HepG2 (cell line): ENCODE measurements around the gene HOXD4. TPM values are rescaled to one million over a fixed set of nuclear protein-coding genes. Genes with fewer than 3 reads are reported as not detected.

Experiments used
- ATAC-seq: fragments of 200-7000 bp; cut with Tn5 transposase; 3 replicates; pipeline ENCODE4 v1.9.1; 2020; ENCODE audit warnings: mild to moderate bottlenecking, moderate library complexity
- BruUV-seq: library from RNA; stranded (reverse); fragments of 400-500 nt; replicated peaks from 2 replicates; lab custom pipeline; 2021; lab: Mats Ljungman, UMichigan
- CTCF ChIA-PET: fragments of 300-600 bp; formaldehyde crosslinking; extraction: SDS; loops from one replicate; lab custom pipeline; 2021; ENCODE audit warnings: low total read pairs, inconsistent platforms, low intra/inter-chr PET ratio; lab: Yijun Ruan, JAX
- POLR2A ChIA-PET: fragments of 350-600 bp; sonication (Branson Sonifier 250); formaldehyde crosslinking; loops from one replicate; lab custom pipeline; 2020; ENCODE audit warnings: antibody characterized with exemption, inconsistent platforms; lab: Yijun Ruan, JAX
- DNase-seq: peaks from one replicate; pipeline ENCODE4 v3.0.0-alpha.2; 2015; ENCODE audit warnings: low spot score
- FAIRE-seq: peaks from 3 replicates; lab custom pipeline; 2011; peaks lifted over from hg19 to GRCh38; lab: Jason Lieb, UNC
- H2AFZ ChIP-seq: one replicate; pipeline ENCODE4 v1.6.1; 2011; ENCODE audit warnings: low read length, inconsistent platforms
- H3K27ac ChIP-seq: fragments of 300-600 bp; 3 replicates; pipeline ENCODE4 v1.8.0; 2011; ENCODE audit warnings: mixed run types, mild to moderate bottlenecking, mixed read lengths, low read length, inconsistent platforms; ENCODE audit not compliant: insufficient read depth; ENCODE audit errors: extremely low read length
- H3K27me3 ChIP-seq, 2 experiments: fragments of 200-600 bp in 1 of 2; 2 replicates in 1 of 2; 3 replicates in 1 of 2; pipeline versions ENCODE4 v1.6.0 to v1.8.0; 2011; ENCODE audit warnings: low read length in 2 of 2, mild to moderate bottlenecking in 2 of 2, moderate library complexity in 2 of 2, inconsistent platforms in 1 of 2; ENCODE audit not compliant: insufficient read depth in 2 of 2, control insufficient read depth in 1 of 2
- H3K36me3 ChIP-seq, 2 experiments: fragments of 200-600 bp in 1 of 2; replicated peaks in 1 of 2; 2 replicates in 1 of 2; 3 replicates in 1 of 2; pipeline versions ENCODE4 v1.5.1 to v1.8.0; 2011; ENCODE audit warnings: low read length in 2 of 2, inconsistent platforms in 1 of 2; ENCODE audit not compliant: insufficient read depth in 2 of 2, control insufficient read depth in 1 of 2
- H3K4me1 ChIP-seq: 2 replicates; pipeline ENCODE4 v1.5.1; 2012; ENCODE audit warnings: low read length, inconsistent platforms; ENCODE audit not compliant: insufficient read depth
- H3K4me2 ChIP-seq: 2 replicates; pipeline ENCODE4 v1.6.0; 2011; ENCODE audit warnings: low read depth, low read length, inconsistent platforms
- H3K4me3 ChIP-seq, 3 experiments: fragments of 200-600 bp in 1 of 3; sonication (generic), shearing (Covaris generic) in 1 of 3; replicated peaks in 1 of 3; 2 replicates each; pipeline ENCODE4 v1.5.1; 2011 to 2016; ENCODE audit warnings: low read length in 3 of 3, inconsistent platforms in 2 of 3, low read depth in 2 of 3, mild to moderate bottlenecking in 2 of 3, control low read depth in 1 of 3, mixed read lengths in 1 of 3; ENCODE audit not compliant: insufficient read depth in 1 of 3
- H3K79me2 ChIP-seq: one replicate; pipeline ENCODE4 v1.6.1; 2011; ENCODE audit warnings: low read length, inconsistent platforms; ENCODE audit not compliant: insufficient read depth
- H3K9ac ChIP-seq: 2 replicates; pipeline ENCODE4 v1.6.0; 2011; ENCODE audit warnings: mild to moderate bottlenecking, low read depth, low read length, inconsistent platforms; ENCODE audit not compliant: insufficient read depth
- H3K9me3 ChIP-seq: 2 replicates; pipeline ENCODE4 v1.5.1; 2012; ENCODE audit warnings: mild to moderate bottlenecking, low read length
- H4K20me1 ChIP-seq: 2 replicates; pipeline ENCODE4 v1.6.0; 2011; ENCODE audit warnings: inconsistent platforms, mild to moderate bottlenecking, low read length, moderate library complexity; ENCODE audit not compliant: insufficient read depth
- EED ChIP-seq: sonication (generic); formaldehyde crosslinking; IDR thresholded peaks from 2 replicates; pipeline ENCODE4 v1.5.0; 2020; ENCODE audit warnings: mild to moderate bottlenecking, missing genetic modification reagents
- ETV6 ChIP-seq: sonication (generic); formaldehyde crosslinking; conservative IDR thresholded peaks from 2 replicates; pipeline ENCODE4 v1.4.0; 2020; ENCODE audit warnings: missing genetic modification reagents
- GZF1 ChIP-seq: sonication (generic); formaldehyde crosslinking; IDR thresholded peaks from 2 replicates; pipeline ENCODE4 v1.5.1; 2020; ENCODE audit warnings: mild to moderate bottlenecking, missing genetic modification reagents
- NR2F6 ChIP-seq, 2 experiments: IDR thresholded peaks; 2 replicates each; pipeline ENCODE4 v1.6.1; 2016; ENCODE audit warnings: antibody characterized with exemption in 1 of 2, mild to moderate bottlenecking in 1 of 2
- RAD21 ChIP-seq: fragments of 450-650 bp; formaldehyde crosslinking; IDR thresholded peaks from 2 replicates; pipeline ENCODE4 v1.5.0; 2020; ENCODE audit warnings: mild to moderate bottlenecking
- RXRB ChIP-seq: IDR thresholded peaks from 2 replicates; pipeline ENCODE4 v1.6.1; 2016; ENCODE audit warnings: borderline replicate concordance, missing genetic modification reagents, missing compliant biosample characterization
- SETDB1 ChIP-seq: sonication (generic); formaldehyde crosslinking; IDR thresholded peaks from 2 replicates; pipeline ENCODE4 v1.5.1; 2020; ENCODE audit warnings: missing genetic modification reagents, mild to moderate bottlenecking, borderline replicate concordance
- ZBTB38 ChIP-seq: sonication (generic); formaldehyde crosslinking; IDR thresholded peaks from 2 replicates; pipeline ENCODE4 v1.5.1; 2020; ENCODE audit warnings: mild to moderate bottlenecking, missing genetic modification reagents
- ZFYVE20 ChIP-seq: sonication (generic); formaldehyde crosslinking; IDR thresholded peaks from 2 replicates; pipeline ENCODE4 v1.8.0; 2023; ENCODE audit warnings: low read depth, mild to moderate bottlenecking, moderate library complexity, missing genetic modification reagents, borderline replicate concordance
- ZIK1 ChIP-seq: sonication (generic); formaldehyde crosslinking; IDR thresholded peaks from 2 replicates; pipeline ENCODE4 v1.5.0; 2020; ENCODE audit warnings: mild to moderate bottlenecking, low read depth, missing genetic modification reagents, borderline replicate concordance
- ZNF333 ChIP-seq: sonication (generic); formaldehyde crosslinking; IDR thresholded peaks from 2 replicates; pipeline ENCODE4 v1.4.0; 2020; ENCODE audit warnings: mild to moderate bottlenecking, missing genetic modification reagents, borderline replicate concordance
- ZNF577 ChIP-seq: sonication (generic); formaldehyde crosslinking; IDR thresholded peaks from 2 replicates; pipeline ENCODE4 v1.4.0; 2020; ENCODE audit warnings: mild to moderate bottlenecking, low read depth, missing genetic modification reagents, borderline replicate concordance
- ZNF788 ChIP-seq: sonication (generic); formaldehyde crosslinking; IDR thresholded peaks from 2 replicates; pipeline ENCODE4 v1.5.0; 2020; ENCODE audit warnings: mild to moderate bottlenecking, missing genetic modification reagents, borderline replicate concordance
- ZNF816 ChIP-seq: sonication (generic); formaldehyde crosslinking; IDR thresholded peaks from 2 replicates; pipeline ENCODE4 v1.8.0; 2022; ENCODE audit warnings: missing genetic modification reagents, mild to moderate bottlenecking, borderline replicate concordance
- ZNF839 ChIP-seq: sonication (generic); formaldehyde crosslinking; IDR thresholded peaks from 2 replicates; pipeline ENCODE4 v1.4.0; 2020; ENCODE audit warnings: missing genetic modification reagents, mild to moderate bottlenecking, borderline replicate concordance
- ZNF883 ChIP-seq: sonication (generic); formaldehyde crosslinking; IDR thresholded peaks from 2 replicates; pipeline ENCODE4 v1.5.1; 2020; ENCODE audit warnings: mild to moderate bottlenecking, missing genetic modification reagents; ENCODE audit errors: not compliant biosample characterization
- ZNF891 ChIP-seq: sonication (generic); formaldehyde crosslinking; IDR thresholded peaks from 2 replicates; pipeline ENCODE4 v1.5.0; 2020; ENCODE audit warnings: mild to moderate bottlenecking, missing genetic modification reagents
- WGBS: methylation state at CpG from one replicate; pipeline ENCODE4 v1.1.6; 2017; ENCODE audit warnings: low lambda C conversion rate; 5-methylcytosine and 5-hydroxymethylcytosine counted together
- in situ Hi-C: cut with HindIII; loops from 2 replicates; pipeline ENCODE4 v1.10.0; 2017; ENCODE audit warnings: low pct_unique_long_range_greater_than_20kb; ENCODE audit not compliant: extremely low pct_ligation_motif_present
- intact Hi-C: fragments of 100-400 bp; cut with micrococcal nuclease; formaldehyde crosslinking; loops from one replicate; pipeline ENCODE4 v1.10.0; 2022; ENCODE audit not compliant: unreplicated experiment
- polyA plus RNA-seq, 8 experiments: library from polyadenylated mRNA; depleted of rRNA in 3 of 8; stranded (reverse) in 7 of 8; unstranded in 1 of 8; fragments of >200 nt; fragmentation: Illumina TruSeq in 4 of 8; extraction: Trizol in 4 of 8; gene quantifications; 2 replicates each; pipeline versions ENCODE4 v1.2.1 to v1.2.3, GENCODE V29; 2011 to 2016; ENCODE audit warnings: low read depth in 4 of 8, missing spikeins in 1 of 8, mixed read lengths in 1 of 8; ENCODE audit not compliant: insufficient read depth in 1 of 8
- total RNA-seq, 5 experiments: library from RNA; depleted of rRNA; stranded (reverse); fragments of >200 nt; fragmentation: Illumina TruSeq; extraction: Trizol; gene quantifications; 2 replicates each; pipeline ENCODE4 v1.2.3, GENCODE V29; 2016; ENCODE audit warnings: low read depth in 1 of 5
- TF ChIP-seq, protein P1 (sequence below): sonication (generic); formaldehyde crosslinking; IDR thresholded peaks from 2 replicates; pipeline ENCODE4 v1.5.0; 2020; ENCODE audit warnings: mild to moderate bottlenecking, missing genetic modification reagents, borderline replicate concordance

Gene HOXD4
- total and polyA plus RNA-seq, 2 of the 13 experiments (the other 11 are each of a cell fraction or from before 2014, with no cell fraction given): not detected

DNA sequence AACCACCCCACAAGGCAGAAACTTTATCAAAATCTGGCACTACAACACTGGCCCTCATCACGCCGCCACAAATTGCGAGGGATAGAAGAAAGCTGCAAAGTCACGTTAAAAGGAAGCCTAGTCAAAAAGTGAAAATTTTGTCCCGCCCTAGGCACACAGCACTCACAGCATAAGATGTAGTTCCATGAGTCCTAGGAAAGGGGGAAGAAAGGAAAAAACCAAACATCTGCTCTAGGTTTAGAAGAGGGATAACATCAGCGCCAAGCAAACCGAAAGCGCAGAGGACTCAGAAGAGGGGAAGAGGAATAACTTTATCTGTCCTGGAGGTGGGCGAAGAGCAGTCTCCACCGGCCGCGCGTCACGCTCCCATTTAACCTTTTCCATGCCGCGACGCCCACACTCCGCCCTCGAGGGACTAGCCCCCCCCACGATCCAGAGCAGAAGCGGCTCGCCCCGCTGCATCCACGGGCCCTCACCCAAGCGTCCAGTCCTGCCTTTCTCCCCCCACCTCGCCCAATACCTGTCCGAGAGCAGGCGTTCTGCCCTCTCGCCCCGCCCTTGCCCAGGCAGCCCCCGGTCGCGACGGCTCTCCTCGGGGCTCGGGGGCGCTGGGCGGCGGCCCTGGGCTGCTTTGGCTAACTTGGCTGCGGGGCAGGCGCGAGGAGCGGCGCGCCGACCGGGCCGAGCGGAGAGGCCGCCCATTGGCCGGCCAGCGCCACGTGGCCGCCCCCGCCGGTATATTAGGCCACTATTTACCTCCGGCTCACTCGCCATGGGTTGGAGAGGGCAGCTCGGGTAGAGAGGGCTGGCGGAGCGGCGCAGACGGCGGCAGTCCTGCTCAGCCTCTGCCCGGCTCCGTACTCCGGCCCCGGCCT, 36.8 kb downstream of the HOXD4 start, which contains the start of gene HOXD1 (continued):
- TF ChIP-seq, protein P1, sequence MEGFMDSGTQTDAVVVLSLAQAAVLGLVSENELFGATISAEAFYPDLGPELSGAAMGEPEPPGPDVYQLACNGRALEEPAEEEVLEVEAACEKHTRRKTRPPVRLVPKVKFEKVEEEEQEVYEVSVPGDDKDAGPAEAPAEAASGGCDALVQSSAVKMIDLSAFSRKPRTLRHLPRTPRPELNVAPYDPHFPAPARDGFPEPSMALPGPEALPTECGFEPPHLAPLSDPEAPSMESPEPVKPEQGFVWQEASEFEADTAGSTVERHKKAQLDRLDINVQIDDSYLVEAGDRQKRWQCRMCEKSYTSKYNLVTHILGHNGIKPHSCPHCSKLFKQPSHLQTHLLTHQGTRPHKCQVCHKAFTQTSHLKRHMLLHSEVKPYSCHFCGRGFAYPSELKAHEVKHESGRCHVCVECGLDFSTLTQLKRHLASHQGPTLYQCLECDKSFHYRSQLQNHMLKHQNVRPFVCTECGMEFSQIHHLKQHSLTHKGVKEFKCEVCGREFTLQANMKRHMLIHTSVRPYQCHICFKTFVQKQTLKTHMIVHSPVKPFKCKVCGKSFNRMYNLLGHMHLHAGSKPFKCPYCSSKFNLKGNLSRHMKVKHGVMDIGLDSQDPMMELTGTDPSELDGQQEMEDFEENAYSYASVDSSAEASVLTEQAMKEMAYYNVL (CRISPR knock-in tag): peak; percentile 77
- no peak for TF ChIP-seq NR2F6 (IDR thresholded peaks at IDR 0.05)
- TF ChIP-seq NR2F6 (CRISPR knock-in tag; IDR thresholded peaks at IDR 0.05): no peak
- no peak for TF ChIP-seq ZNF333 (CRISPR knock-in tag)
- TF ChIP-seq ZNF816: 0 out of 2 replicates have a peak, but pooled peaks have one; percentile 64
- TF ChIP-seq, all 625 proteins: peak for 214

DNA sequence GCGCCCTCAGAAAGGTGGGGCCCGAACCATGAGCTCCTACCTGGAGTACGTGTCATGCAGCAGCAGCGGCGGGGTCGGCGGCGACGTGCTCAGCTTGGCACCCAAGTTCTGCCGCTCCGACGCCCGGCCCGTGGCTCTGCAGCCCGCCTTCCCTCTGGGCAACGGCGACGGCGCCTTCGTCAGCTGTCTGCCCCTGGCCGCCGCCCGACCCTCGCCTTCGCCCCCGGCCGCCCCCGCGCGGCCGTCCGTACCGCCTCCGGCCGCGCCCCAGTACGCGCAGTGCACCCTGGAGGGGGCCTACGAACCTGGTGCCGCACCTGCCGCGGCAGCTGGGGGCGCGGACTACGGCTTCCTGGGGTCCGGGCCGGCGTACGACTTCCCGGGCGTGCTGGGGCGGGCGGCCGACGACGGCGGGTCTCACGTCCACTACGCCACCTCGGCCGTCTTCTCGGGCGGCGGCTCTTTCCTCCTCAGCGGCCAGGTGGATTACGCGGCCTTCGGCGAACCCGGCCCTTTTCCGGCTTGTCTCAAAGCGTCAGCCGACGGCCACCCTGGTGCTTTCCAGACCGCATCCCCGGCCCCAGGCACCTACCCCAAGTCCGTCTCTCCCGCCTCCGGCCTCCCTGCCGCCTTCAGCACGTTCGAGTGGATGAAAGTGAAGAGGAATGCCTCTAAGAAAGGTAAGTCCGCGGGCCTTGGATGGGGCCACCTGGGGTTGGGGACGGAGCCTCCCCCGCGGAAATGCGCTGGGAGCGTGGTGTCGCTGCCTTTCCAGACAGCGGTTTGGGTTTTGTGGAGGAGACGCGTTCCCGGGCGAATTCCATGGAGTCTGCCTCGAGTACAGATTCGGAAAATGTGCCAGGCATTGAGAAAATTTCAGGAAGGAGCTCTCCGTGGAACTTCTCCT, 37.7 kb downstream of the HOXD4 start:
- no peak for DNase-seq
- WGBS: 88% methylated on average over 85 of the region's 98 CpGs
- H3K27me3 ChIP-seq: peaks cover 0 to 11% of the 10 kb centered on the region in 2 experiments; a peak in 1 of 5 replicates
- peak overlapping the region; percentile 59 to 72 (median 68) for H3K4me3 ChIP-seq
- peaks cover 82% of the 10 kb centered on the region for H3K4me1 ChIP-seq
- peak overlapping the region; percentile 85 for H3K27ac ChIP-seq
- BruUV-seq: no TSS peak
- intact Hi-C loops (loop anchor here (5.0 kb wide), 1 partner anchor 78 kb away; the partner anchor contains the start of gene MTX2), in situ Hi-C loops (no loop called here)
- no peaks in the 10 kb centered on the region for H4K20me1 ChIP-seq
- no peak overlapping the region for H2AFZ ChIP-seq
- POLR2A ChIA-PET: interaction anchor here (3.4 kb wide), 1 partner anchor 14 kb away, joined by 21 read pairs; no protein-coding TSS in a partner anchor
- H3K36me3 ChIP-seq: no peaks in the 10 kb centered on the region
- ATAC-seq: no peak
- no peak for FAIRE-seq
- peaks cover 19% of the 10 kb centered on the region for H3K79me2 ChIP-seq
- H3K4me2 ChIP-seq: peak overlapping the region; percentile 89
- CTCF ChIA-PET: no interaction called here
- H3K9ac ChIP-seq: peak overlapping the region; percentile 78
- H3K9me3 ChIP-seq: no peaks in the 10 kb centered on the region
- TF ChIP-seq ZNF891: peak; percentile 48; the same call in 1 of the 2 replicates
- 0 out of 2 replicates have a peak, but pooled peaks have one; percentile 49 for TF ChIP-seq ZNF839 (CRISPR knock-in tag)
- TF ChIP-seq RAD21: no peak
- TF ChIP-seq ZNF883 (CRISPR knock-in tag): peak; percentile 4
- no peak for TF ChIP-seq SETDB1 (CRISPR knock-in tag)
- no peak for TF ChIP-seq RXRB (CRISPR knock-in tag)
- peak; percentile 98 for TF ChIP-seq ZBTB38
- no peak for TF ChIP-seq GZF1
- TF ChIP-seq ZNF577 (CRISPR knock-in tag): 0 out of 2 replicates have a peak, but pooled peaks have one; percentile 41
- 0 out of 2 replicates have a peak, but pooled peaks have one; percentile 16 for TF ChIP-seq ZIK1 (CRISPR knock-in tag)
- TF ChIP-seq ZNF788: peak; percentile 63; the same call in 1 of the 2 replicates
- TF ChIP-seq ETV6 (CRISPR knock-in tag): 0 out of 2 replicates have a peak, but pooled peaks have one; percentile 43
- TF ChIP-seq ZFYVE20 (CRISPR knock-in tag): peak; percentile 24; the same call in 1 of the 2 replicates
- TF ChIP-seq EED (CRISPR knock-in tag): no peak
